Ovary (tissue), 9 donors: ENCODE data around the gene IGF1R. TPM values are rescaled to one million over a fixed set of nuclear protein-coding genes. Genes with fewer than 3 reads are reported as not detected.

ENCODE experiments used
- DNase-seq, 5 donors: peaks; one replicate each; pipeline ENCODE4 v3.0.0-alpha.2; 2019 to 2020
- H3K27ac ChIP-seq, 2 donors: fragments of 200-600 bp; one replicate each; pipeline versions ENCODE4 v1.5.1 to v1.8.0; 2019 to 2022
- H3K27me3 ChIP-seq: fragments of 200-600 bp; one replicate; pipeline ENCODE4 v1.8.0; 2022
- H3K36me3 ChIP-seq: fragments of 200-600 bp; sonication (generic); one replicate; pipeline ENCODE4 v1.5.1; 2019
- H3K4me1 ChIP-seq: one replicate; pipeline ENCODE4 v1.8.1; 2013; ENCODE audit warnings: mild to moderate bottlenecking, moderate library complexity; ENCODE audit not compliant: insufficient read depth
- H3K4me3 ChIP-seq: fragments of 200-600 bp; sonication (generic); one replicate; pipeline ENCODE4 v1.5.1; 2017
- H3K9me3 ChIP-seq, 2 donors: fragments of 200-600 bp in 1 of 2; sonication (generic) in 1 of 2; one replicate each; pipeline versions ENCODE4 v1.5.1 to v1.8.1; 2013 to 2019; ENCODE audit warnings: mild to moderate bottlenecking in 1 of 2, moderate library complexity in 1 of 2
- EP300 ChIP-seq: sonication (generic); formaldehyde crosslinking; IDR thresholded peaks from one replicate; pipeline ENCODE4 v1.6.1; 2017; ENCODE audit warnings: antibody characterized with exemption
- POLR2A ChIP-seq: fragments of 450-650 bp; IDR thresholded peaks from one replicate; pipeline ENCODE4 v1.6.1; 2017; ENCODE audit warnings: antibody characterized with exemption, mild to moderate bottlenecking, moderate library complexity
- WGBS, 3 donors: extraction: QIAGEN DNeasy Blood & Tissue Kit in 1 of 3; methylation state at CpG; one replicate each; pipeline versions ENCODE4 v1.1.5 to v1.1.7; 2013 to 2017; 5-methylcytosine and 5-hydroxymethylcytosine counted together
- intact Hi-C, 4 donors: fragments of 100-400 bp; cut with DNase I; formaldehyde crosslinking; loops; one replicate each; pipeline versions ENCODE4 v1.11.0 to v1.15.1; 2022 to 2023
- polyA plus RNA-seq, 2 donors: library from polyadenylated mRNA; stranded (reverse); fragments of 200-250 nt in 1 of 2; fragments of 350-450 nt in 1 of 2; fragmentation: Illumina TruSeq in 1 of 2; extraction: RNeasy Lipid Tissue Mini Kit (QIAGEN cat#74804) in 1 of 2; gene quantifications; one replicate each; pipeline ENCODE4 v1.2.3, GENCODE V29; 2013 to 2014
- total RNA-seq, 7 donors: library from RNA; depleted of rRNA in 2 of 7; stranded (reverse); fragments of >200 nt in 2 of 7; fragmentation: NEBNext Ultra II Directional in 3 of 7; extraction: Animal tissue kit (Norgen Biotek cat#: 25700) in 3 of 7; gene quantifications; one replicate each; pipeline versions ENCODE4 v1.1.0 to v1.2.4, GENCODE V29; 2016 to 2023
- TF ChIP-seq, protein P1 (sequence below), 3 donors: fragments of 450-650 bp in 2 of 3; fragments of 200-600 bp in 1 of 3; IDR thresholded peaks; one replicate each; pipeline versions ENCODE4 v1.5.1 to v1.8.0; 2016 to 2022; ENCODE audit warnings: antibody characterized with exemption in 3 of 3, mild to moderate bottlenecking in 1 of 3
- donor health status: DM: no; HTN: no; CAD: no; lungs with moderate emphysema.
- donor health status: DM: no; HTN: no; CAD: no.
- donor health status: Bipolar disorder and iron deficiency.
- donor health status: DM: yes; HTN: yes; CAD: no.
- donor health status: DM: no; HTN: no; CAD: no.
- donor health status: DM: yes; HTN: yes; CAD: no.

Gene IGF1R
- total and polyA plus RNA-seq, 9 donors: 15.4 to 88.7 (median 68.9) TPM

DNA sequence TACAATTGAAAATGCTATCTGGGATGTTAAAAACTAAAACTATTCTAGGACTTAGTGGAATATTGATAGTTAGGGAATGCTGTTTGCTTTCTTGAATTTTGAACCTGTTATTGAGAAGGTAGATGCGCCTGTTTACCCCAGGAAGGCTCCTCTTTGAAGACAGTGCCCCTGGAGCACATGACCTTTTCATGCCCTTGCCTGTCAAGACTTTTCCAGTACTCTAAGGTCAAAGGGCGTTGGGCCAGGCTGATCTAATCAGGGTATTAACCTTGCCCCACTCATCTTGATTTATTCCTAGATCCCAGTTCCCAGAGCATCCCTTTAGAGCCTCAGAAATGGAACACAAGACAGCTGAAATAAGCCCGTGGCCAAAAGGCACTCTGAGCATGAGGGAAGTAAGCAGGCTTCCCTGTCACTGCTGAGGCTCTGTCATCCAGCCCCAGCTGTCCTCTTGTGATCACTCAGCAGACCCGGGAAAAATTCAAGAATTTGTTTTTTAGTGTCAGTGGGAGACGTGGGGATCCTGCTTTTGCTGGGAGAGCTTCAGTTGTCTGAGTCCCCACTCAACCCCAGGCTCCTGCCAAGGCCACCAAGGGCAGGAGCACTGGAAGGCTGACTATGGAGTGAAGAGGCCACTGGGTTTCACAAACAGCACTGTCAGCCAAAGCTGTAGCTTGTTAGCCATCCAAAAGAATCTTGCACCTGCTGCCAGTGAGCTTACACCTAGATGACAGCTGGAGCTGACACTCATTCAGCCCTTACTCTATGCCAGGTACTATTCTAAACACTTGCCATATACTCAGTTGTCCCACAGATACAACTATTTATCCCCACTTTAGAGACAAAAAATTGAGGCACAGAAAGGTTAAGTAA lies 190.3 kb downstream of the IGF1R start:
- no peak for DNase-seq
- no peaks in the 10 kb centered on the region for H3K27me3 ChIP-seq
- H3K36me3 ChIP-seq: no peaks in the 10 kb centered on the region
- intact Hi-C loops: no loop called here
- peaks cover 17% of the 10 kb centered on the region for H3K4me1 ChIP-seq
- TF ChIP-seq, protein P1, sequence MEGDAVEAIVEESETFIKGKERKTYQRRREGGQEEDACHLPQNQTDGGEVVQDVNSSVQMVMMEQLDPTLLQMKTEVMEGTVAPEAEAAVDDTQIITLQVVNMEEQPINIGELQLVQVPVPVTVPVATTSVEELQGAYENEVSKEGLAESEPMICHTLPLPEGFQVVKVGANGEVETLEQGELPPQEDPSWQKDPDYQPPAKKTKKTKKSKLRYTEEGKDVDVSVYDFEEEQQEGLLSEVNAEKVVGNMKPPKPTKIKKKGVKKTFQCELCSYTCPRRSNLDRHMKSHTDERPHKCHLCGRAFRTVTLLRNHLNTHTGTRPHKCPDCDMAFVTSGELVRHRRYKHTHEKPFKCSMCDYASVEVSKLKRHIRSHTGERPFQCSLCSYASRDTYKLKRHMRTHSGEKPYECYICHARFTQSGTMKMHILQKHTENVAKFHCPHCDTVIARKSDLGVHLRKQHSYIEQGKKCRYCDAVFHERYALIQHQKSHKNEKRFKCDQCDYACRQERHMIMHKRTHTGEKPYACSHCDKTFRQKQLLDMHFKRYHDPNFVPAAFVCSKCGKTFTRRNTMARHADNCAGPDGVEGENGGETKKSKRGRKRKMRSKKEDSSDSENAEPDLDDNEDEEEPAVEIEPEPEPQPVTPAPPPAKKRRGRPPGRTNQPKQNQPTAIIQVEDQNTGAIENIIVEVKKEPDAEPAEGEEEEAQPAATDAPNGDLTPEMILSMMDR (IDR thresholded peaks at IDR 0.05): no peak
- no peak for TF ChIP-seq POLR2A
- TF ChIP-seq EP300: no peak
- whole genome bisulfite sequencing, 3 donors: 79 to 81% (median 79%) methylated on average over 5 of the region's 5 CpGs
- H3K27ac ChIP-seq: no peak overlapping the region
- no peak overlapping the region for H3K4me3 ChIP-seq
- no peaks in the 10 kb centered on the region for H3K9me3 ChIP-seq

DNA sequence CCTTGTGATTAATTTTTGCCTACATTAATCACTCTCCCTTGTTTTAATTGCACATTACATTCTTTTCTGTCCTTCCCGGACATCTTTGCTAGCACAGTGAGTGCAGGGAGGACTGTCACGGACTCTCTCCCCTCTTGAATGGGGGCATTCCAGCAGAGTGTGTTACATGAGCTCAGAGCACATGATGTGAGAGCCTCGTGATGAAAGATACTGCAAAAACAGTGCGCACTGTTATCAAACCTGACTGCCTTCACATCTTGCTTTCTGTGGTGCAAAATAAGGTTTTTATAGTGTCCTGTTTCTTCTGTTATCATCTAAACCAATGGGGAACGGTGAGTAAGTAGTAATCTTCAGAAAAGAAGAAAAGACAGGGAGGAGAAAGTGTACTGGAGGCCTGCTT lies 191.7 kb downstream of the IGF1R start:
- no peak for TF ChIP-seq EP300
- TF ChIP-seq, protein P1 (IDR thresholded peaks at IDR 0.05): no peak
- Histone ChIP-seq H3K4me1 (peaks cover 19% of the 10 kb centered on the region), H3K27ac (no peak overlapping the region), H3K4me3 (no peak overlapping the region), H3K36me3 (no peaks in the 10 kb centered on the region), H3K27me3 (no peaks in the 10 kb centered on the region), H3K9me3 (no peaks in the 10 kb centered on the region)
- 77 to 88% (median 86%) methylated on average over 5 of the region's 5 CpGs for WGBS, 3 donors
- intact Hi-C loops: loop anchor here in 2 of 4 donors (10.0 kb wide), 2 partner anchors 45 to 65 kb away; no protein-coding TSS in a partner anchor
- no peak for DNase-seq

GRCh38 chr15:98841419-98841970 lies 193.2 kb downstream of the IGF1R start:
- Histone ChIP-seq H3K27ac (peak overlapping the region in 1 of 2 donors; percentile 33), H3K36me3 (no peaks in the 10 kb centered on the region), H3K27me3 (no peaks in the 10 kb centered on the region), H3K4me3 (no peak overlapping the region), H3K9me3 (no peaks in the 10 kb centered on the region), H3K4me1 (peaks cover 21% of the 10 kb centered on the region)
- 24 to 44% (median 25%) methylated on average over 4 of the region's 4 CpGs for WGBS, 3 donors
- no peak for DNase-seq
- intact Hi-C loops: loop anchor here in 2 of 4 donors (10.0 kb wide), 2 partner anchors 47 to 67 kb away; no protein-coding TSS in a partner anchor
- TF ChIP-seq EP300 (no peak), POLR2A (no peak)

DNA sequence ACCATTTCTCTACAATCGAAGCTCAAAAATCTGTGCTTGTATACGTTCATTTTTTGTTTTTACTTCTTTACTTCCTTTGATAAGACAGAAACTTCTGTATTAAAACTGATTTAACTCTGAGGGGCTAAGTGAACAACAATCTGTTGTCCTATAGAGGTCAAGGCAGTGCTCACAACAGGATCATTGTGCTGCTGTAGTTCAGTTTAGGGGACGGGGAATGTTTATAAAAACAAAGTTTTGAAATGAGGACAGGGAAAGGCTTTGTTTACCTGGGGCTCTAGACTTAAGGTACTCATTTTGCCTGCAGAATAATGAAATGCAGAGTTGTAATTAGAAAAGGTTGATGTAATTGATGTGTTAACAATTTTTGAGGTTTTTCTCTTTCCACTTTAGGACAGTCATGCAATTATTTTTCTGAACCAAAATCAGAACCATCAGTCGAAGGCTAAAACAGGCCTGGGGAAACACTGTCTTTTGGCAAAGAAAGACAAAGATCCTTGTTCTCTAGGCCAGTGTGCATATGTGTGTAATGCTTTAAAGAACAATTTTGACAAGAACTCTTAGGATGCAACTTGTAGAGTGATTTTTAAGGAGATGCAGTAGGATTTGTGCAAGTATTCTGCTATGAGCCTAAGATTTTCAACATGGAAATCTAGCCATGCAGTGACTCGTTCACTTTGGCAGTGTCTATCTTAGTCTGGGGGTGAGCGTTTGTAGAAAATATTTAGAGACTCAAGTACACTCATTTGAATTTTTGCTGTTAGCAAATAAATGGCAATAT lies 194.0 kb downstream of the IGF1R start:
- Histone ChIP-seq H3K27ac (peak overlapping the region in 1 of 2 donors; percentile 4), H3K4me3 (no peak overlapping the region), H3K27me3 (no peaks in the 10 kb centered on the region), H3K9me3 (no peaks in the 10 kb centered on the region), H3K36me3 (no peaks in the 10 kb centered on the region), H3K4me1 (peaks cover 21% of the 10 kb centered on the region)
- WGBS, 3 donors: 42 to 48% (median 46%) methylated on average over 6 of the region's 6 CpGs
- TF ChIP-seq EP300 (no peak), POLR2A (no peak)
- TF ChIP-seq, protein P1 (IDR thresholded peaks at IDR 0.05): no peak
- intact Hi-C loops: loop anchor here in 2 of 4 donors (10.0 kb wide), 2 partner anchors 48 to 68 kb away; no protein-coding TSS in a partner anchor
- no peak for DNase-seq
